T-helper 1 cell (primary cell): ENCODE measurements around the gene F2RL1.
A peak's percentile ranks its signal among the peaks of the same experiment; 100 is the strongest.
"Not testable (repeated sequence)": the region's sequence is repeated elsewhere in the genome, so short reads cannot be mapped to it uniquely, and the experiment has no call there.

ENCODE experiments used
- DNase-seq, 5 donors: peaks; one replicate each; pipeline ENCODE4 v3.0.0-alpha.2; 2012 to 2020

Gene F2RL1

DNA sequence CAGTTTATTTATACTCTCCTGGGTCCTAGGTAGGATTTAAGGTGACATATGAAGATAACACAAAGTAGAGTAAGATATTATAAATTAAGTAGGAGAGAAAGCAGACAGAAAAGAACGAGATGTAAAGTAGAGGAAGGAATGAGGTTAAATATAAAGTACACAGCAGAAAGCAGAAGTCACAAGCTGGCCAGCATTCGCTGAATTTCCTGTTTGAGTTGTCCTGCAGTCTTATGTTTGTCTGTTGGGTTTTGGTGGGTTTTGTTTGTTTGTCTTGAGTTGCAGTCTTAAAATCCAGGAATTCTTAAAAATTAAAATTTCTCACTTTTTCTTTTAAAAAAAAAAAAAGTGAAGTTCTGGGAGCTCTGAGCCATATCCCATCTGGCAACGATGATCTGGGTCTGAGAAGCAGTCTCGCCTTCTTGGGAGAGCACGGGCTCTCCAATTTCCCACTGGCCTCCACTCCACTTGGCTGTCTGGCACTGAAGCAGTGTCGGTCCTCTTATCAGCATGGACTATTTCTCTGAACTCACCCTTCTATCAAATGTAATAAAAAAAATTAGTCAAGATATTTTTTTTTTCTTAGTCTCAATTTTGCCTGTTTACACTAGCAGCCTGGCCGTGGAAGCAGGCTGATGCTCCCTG, 33.0 kb downstream of the F2RL1 start:
- no peak for DNase-seq

DNA sequence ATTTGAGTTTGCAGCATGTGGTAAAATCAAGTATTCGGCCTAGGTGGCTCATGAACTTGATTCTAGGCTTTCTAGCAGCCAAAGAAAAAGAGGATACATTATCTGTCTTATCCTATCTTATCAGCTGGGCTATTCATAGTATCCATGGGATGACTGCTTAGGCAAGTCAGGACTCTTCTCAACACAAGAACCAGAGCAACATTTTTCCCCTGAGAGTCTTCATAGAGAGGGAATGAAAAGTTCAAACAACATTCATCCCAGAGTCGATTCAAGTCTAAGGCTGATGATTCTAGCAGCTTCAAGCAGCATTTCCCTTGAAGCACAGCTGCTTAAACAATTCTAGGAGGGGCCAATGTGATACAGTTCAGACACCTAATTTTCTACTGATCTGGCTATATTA, 33.9 kb downstream of the F2RL1 start:
- no peak for DNase-seq

DNA sequence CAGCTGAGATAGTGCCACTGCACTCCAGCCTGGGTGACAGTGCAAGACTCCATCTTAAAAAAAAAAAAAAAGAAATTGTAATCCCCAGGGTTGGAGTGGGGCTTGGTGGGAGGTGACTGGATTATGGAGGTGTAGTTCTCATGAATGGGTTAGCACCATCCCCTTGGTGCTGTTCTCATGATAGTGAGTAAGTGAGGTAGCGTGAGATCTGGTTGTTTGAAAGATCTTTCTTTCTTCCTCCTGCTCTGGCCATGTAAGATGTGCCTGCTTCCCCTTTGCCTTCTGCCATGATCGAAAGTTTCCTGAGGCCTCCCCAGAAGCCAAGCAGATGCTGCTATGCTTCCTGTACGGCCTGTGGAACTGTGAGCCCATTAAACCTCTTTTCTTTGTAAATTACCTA, 34.9 kb downstream of the F2RL1 start:
- not testable (repeated sequence) for DNase-seq

DNA sequence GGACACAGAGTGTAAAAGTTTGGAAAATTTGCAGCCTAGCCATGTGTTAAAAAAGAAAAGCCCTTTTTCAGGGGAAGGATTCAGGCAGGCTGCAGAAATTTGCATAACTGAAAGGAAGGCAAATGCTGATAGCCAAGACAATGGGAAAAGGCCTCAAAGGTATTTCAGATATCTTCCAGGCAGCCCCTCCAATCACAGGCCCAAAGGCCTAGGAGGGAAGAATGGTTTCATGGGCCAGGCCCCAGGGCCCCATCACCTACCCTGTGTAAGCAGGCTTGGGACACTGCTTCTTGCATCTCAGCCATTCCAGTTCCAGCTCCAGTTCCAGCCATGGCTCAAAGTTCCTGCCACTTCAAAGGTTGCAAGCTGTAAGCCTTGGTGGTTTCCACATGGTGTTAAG, 35.8 kb downstream of the F2RL1 start:
- DNase-seq, result no peak

DNA sequence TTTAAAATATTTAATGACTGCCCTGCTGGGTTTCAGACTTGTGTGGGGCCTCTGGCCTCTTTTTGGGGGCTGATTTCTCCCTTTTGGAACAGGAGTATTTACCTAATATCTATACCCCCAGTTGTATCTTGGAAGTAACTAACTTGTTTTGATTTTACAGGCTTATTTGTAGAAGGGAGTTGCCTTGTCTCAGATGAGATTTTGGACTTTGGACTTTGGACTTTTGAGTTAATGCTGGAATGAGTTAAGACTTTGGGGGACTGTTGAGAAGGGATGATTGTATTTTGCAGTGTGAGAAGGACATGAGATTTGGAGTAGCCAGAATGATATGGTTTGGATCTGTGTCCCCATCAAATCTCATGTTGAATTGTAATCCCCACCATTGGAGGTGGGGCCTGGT, 36.7 kb downstream of the F2RL1 start:
- not testable (repeated sequence) for DNase-seq

DNA sequence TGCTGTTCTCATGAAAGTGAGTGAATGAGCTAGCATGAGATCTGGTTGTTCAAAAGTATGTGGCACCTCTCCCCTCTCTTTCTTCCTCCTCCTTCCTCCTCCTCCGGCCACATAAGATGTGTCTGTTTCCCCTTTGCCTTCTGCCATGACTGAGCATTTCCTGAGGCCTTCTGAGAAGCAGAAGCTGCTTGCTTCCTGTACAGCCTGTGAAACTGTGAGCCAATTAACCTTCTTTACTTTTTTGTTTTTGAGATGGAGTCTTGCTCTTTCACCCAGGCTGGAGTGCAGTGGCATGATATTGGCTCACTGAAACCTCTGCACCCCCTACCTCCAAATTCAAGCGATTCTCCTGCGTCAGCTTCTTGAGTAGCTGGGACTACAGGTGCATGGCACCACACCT, 37.1 kb downstream of the F2RL1 start:
- peak in 1 of 5 donors; percentile 90 for DNase-seq

DNA sequence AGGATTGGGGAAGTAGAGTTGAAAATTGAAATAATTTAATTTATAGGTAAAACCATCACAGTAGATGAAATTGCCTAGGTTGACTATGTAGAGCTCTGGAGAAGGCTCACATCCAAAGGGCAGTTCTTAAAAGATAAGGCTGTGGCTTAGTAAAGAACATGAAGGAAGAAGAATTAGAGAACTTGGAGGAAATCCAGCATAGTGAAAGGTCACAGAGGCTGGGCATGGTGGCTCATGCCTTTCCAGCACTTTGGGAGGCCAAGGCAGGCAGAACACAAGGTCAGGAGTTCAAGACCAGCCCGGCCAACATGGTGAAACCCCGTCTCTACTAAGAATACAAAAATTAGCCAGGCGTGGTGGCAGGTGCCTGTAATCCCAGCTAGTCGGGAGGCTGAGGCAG, 38.0 kb downstream of the F2RL1 start:
- not testable (repeated sequence) for DNase-seq

DNA sequence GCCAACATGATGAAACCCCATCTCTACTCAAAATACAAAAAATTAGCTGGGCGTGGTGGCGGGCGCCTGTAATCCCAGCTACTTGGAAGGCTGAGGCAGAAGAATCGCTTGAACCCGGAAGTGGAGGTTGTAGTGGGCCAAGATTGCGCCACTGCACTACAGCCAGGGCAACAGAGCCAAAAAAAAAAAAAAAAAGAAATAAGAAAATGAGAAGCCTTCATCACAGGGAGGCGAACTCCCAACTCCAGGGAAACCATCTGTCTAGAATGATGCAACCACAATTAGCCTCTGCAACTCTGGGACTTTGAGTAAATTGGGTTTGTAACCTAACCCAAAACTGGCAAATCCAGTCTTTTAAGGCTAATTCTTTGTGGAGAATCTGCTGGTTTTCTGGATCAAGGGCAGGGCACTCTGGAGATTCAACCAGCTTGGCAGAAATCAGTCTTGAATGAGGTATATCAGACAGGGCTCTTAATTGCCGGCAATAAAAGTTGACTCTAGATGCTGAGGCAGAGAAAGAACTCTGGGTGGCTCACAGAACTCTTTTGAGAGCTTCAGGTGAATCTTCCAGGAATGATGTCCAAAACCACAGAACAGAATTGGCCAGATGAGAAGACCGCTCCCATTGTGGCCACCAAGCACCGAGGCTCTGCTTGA, 40.9 kb downstream of the F2RL1 start:
- no peak for DNase-seq

DNA sequence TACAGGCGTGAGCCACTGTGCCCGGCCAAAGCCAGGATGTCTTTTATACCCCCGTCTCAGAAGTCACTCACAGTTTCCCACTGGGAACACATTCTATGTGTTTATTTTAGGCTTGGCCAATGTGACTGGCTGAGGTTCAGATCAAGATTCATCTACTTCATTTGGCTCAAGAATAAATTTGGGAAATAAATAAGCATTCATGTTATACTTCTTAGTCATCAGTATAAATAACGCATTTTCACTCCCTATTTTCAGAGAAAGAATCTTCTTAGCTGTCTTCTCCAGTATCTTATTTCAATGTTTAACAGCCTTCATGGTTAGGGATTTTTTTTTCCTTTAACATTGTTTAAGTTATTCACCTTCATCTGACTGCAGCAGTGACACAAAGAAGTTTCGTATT, 42.8 kb downstream of the F2RL1 start:
- DNase-seq, result no peak

DNA sequence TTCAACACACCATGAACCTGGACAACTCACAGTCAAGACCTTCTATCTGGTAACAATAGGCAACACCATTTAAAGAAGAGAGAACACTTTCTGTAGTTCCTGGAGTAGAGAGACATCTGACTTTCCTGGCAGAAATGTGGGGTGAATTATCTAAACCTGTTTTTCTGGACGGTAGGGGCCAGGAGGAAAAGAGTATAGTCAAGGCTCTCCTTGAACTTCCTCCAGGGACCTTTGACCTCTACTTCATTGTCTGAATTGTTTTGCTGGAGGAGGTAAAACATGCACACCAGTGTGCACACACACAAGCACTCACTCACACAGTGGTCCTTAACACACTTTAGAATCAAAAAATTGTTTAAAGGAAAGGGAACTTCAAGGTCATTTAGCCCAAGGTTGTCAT, 44.2 kb downstream of the F2RL1 start:
- DNase-seq, result no peak

DNA sequence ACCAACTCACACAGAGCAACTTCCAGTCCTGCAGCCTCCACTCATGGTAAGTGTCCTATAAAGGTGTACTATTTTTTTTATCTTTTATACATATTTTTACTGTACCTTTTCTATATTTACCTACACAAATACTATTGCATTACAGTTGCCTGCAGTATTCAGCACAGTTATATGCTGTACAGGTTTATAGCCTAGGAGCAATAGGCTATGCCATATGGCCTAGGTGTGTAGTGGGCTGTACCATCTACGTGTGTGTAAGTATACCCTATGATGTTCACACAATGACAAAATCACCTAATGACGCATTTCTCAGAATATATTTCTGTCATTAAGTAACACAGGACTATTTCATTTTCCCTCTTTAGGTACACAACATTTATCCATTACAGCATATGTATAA, 47.7 kb downstream of the F2RL1 start:
- DNase-seq, result no peak

DNA sequence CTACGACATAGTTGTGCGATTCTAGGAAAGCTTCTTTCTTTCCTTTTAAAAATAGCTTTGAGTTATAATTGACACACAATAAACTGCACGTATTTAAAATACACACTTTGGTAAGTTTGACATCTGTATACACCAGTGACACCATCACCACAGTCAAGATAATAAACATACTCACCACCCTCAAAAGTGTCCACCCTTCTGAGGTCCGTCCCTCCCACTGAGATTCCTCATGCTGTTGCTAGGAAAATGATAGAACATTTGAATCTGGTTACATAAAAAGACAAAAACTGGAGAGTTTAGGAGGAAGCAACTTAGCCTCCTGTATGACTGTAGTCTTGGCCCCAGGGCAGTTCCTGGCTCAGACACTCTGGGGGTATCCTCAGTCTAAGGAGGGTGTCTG, 48.2 kb downstream of the F2RL1 start:
- DNase-seq, result no peak

DNA sequence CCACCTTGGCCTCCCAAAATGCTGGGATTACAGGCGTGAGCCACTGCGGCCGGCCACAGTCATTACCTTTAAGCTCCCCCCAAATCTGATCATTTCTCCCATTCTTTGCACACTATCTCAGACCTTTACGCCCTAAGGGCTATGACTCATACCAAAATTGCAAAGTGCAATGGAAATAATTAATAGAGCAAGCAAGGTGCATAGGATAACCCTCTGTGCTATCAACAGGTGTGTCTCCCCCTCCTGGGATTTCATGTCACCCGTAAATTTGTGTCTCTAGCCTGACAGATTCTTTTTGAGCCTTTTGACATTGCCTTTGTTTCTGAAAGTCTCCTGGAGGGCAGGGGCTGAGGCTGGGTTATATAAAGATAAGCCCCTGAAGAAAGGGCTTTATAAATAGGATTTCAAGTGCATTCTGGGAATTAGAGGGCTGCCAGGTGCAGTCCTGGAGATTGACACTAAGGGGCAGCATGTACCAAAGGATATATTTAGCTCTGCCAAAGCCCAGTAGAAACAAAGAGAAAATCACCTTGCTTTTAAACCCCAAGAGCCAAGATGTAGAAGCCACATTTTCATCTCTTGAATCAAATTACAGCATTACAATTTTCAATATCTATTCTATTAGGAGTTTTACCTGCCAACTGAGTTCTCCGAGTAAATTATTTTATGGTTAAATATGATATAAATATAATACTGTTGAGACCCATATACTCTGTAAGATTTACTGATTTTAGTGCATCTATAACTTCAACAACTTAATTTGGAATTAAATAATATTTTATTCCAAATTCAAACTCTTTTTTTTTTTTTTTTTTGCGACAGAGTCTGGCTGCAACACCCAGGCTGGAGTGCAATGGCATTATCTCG, 49.2 kb downstream of the F2RL1 start:
- peak; percentile 9 to 68 (median 31) for DNase-seq

DNA sequence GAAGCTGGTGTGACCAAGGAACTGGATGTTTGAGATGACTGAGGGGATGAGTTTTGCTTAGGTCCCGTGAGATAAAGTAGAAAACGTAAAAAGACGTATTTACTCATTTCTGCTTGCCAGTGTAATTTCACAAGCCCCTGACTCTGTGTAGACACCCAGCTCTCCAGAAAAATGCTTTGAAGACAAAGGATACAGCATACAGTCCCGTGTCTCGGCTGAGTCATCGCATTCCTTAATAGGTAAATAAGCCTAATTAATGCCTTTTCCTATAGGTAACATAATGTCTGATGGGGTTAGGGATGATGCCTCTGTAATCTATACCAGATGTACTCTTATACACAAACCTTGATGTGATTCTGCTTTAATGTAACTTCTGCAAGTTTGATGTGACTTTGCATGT, 51.2 kb downstream of the F2RL1 start:
- no peak for DNase-seq

DNA sequence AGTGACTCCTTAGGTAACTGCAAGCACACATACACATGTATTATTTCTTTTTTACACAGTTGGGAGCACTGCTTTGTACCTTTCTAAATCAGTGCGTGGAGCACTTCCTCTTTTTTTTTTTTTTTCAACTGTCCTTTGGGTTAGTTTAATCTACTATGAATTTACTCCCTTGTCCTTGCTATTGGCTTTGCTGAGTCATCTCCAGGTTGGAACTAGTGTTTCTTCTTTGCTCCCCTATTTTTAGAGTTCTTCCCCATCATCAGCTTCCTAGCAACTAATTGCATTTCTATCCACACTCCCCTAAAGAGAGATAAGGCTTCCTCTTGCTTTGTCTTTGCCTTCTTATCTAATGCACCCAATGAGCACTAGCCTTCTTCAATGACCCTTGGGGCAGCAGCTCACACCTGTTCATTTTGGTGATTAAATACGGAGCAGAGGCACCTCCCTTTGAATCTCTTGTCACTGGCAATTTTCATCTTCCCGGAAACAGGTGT, 55.3 kb downstream of the F2RL1 start:
- DNase-seq, result no peak
